RPMI7951 (cell line): ENCODE results near the gene TK2. TPM values are rescaled to one million over a fixed set of nuclear protein-coding genes. Genes with fewer than 3 reads are reported as not detected.
A peak's percentile ranks its signal among the peaks of the same experiment; 100 is the strongest.
"Not testable (repeated sequence)": the region's sequence is repeated elsewhere in the genome, so short reads cannot be mapped to it uniquely, and the experiment has no call there.

Experiments
- DNase-seq: peaks from one replicate; pipeline ENCODE4 v3.0.0-alpha.2; 2012; ENCODE audit warnings: low read depth
- total RNA-seq: library from RNA; depleted of rRNA; stranded (reverse); fragments of >200 nt; shearing (Covaris generic); gene quantifications from 2 replicates; pipeline ENCODE4 v1.2.3, GENCODE V29; 2014

Gene TK2
- total RNA-seq, 1 experiment from 2014 or later: 43.4 TPM

GRCh38 chr16:66507731-66508239 lies 42.1 kb downstream of the TK2 start:
- DNase-seq: no peak

- no peak for DNase-seq
Observed at GRCh38 chr16:66503612-66504011, 46.3 kb downstream of the TK2 start.

DNA sequence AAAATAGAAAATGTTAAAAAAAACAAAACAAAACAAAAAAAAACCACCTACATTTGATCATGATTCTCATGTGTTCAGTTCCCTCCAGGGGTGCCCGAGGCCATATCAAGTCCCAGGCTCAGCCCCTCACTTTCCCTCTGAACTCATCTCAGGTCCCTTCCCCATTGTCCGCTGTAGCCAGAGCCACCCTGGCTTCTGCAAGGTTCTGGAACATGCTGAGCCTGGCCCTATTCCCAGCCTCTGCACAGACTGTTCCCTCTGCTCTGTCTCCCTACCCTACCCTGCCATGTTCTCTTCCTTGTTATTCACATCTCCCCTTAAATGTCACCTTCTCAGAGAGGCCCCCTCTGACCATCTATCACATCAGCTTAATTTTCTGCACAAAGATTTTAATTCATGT lies 46.9 kb downstream of the TK2 start:
- DNase-seq: no peak

DNA sequence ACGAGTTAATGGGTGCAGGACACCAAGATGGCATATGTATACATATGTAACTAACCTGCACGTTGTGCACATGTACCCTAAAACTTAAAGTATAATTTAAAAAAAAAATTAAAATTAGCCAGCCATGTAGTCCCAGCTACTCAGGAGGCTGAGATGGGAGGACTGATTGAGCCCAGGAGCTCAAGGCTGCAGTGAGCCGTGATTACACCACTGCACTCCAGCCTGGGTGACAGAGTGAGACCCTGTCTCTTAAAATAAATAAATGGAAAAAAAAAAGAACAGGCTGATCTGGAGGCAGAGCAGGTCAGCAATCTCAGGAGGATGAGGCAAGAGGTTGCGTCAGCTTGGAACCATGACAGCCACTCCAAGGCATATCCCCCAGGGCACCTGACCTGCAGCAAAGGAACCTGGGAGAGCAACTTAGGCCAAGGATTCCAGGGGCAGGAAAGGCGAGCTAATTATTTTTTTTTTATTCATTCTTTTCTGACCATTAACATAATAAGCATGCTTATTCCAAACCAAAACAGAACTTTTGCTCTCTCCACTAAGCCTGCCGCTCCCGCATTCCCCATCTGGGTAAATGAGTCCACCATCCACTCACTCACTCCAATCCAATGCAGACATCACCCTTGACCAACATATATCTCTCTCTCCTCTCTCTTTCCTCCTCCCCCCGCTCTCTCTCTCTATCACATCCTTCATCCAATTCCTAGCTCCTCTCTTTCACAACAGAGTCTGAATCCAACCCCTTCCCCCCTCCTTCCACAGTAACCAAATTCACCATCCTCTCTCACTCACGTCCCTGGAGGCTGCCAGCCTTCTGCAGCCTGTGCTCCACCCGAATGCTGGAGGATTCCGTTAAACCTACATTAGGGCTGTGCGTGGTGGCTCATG lies 47.7 kb downstream of the TK2 start:
- DNase-seq: no peak

DNA sequence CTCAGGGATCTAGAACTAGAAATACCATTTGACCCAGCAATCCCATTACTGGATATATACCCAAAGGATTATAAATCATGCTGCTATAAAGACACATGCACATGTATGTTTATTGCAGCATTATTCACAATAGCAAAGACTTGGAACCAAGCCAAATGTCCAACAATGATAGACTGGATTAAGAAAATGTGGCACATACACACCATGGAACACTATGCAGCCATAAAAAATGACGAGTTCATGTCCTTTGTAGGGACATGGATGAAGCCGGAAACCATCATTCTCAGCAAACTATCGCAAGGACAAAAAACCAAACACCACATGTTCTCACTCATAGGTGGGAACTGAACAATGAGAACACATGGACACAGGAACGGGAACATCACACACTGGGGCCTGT lies 48.4 kb downstream of the TK2 start:
- DNase-seq: not testable (repeated sequence)

DNA sequence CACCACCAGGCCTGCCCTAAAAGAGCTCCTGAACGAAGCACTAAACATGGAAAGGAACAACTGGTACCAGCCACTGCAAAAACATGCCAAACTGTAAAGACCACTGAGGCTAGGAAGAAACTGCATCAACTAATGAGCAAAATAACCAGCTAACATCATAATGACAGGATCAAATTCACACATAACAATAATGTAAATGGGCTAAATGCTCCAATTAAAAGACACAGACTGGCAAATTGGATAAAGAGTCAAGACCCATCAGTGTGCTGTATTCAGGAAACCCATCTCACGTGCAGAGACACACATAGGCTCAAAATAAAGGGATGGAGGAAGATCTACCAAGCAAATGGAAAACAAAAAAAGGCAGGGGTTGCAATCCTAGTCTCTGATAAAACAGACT lies 52.0 kb downstream of the TK2 start:
- not testable (repeated sequence) for DNase-seq

DNA sequence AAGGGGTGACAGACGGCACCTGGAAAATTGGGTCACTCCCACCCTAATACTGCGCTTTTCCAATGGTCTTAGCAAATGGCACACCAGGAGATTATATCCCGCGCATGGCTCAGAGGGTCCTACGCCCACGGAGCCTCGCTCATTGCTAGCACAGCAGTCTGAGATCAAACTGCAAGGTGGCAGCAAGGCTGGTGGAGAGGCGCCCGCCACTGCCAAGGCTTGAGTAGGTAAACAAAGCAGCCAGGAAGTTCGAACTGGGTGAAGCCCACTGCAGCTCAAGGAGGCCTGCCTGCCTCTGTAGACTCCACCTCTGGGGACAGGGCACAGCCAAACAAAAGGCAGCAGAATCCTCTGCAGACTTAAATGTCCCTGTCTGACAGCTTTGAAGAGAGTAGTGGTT lies 53.7 kb downstream of the TK2 start:
- DNase-seq: not testable (repeated sequence)

- no peak for DNase-seq
Observed at GRCh38 chr16:66495440-66495839, 54.5 kb downstream of the TK2 start.

DNA sequence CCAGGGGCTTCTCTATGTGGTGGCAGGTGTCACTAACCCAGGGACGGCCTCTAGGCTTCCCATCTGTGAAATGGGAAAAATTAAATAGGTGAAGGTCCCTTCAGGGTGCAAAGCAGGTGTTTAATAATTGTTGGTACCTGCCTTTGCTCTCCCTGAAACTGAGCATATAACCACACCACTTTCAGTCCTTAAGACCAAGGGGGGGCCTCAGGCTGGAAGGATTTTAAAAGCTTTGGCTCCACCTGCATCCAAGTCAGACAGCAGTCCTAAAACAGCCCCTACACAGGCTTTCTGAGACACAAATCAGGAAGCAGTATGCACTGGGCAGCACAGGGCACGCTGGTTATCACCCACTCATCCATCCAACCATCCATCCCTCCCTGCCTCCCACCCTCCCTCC lies 55.0 kb downstream of the TK2 start:
- DNase-seq: no peak

DNA sequence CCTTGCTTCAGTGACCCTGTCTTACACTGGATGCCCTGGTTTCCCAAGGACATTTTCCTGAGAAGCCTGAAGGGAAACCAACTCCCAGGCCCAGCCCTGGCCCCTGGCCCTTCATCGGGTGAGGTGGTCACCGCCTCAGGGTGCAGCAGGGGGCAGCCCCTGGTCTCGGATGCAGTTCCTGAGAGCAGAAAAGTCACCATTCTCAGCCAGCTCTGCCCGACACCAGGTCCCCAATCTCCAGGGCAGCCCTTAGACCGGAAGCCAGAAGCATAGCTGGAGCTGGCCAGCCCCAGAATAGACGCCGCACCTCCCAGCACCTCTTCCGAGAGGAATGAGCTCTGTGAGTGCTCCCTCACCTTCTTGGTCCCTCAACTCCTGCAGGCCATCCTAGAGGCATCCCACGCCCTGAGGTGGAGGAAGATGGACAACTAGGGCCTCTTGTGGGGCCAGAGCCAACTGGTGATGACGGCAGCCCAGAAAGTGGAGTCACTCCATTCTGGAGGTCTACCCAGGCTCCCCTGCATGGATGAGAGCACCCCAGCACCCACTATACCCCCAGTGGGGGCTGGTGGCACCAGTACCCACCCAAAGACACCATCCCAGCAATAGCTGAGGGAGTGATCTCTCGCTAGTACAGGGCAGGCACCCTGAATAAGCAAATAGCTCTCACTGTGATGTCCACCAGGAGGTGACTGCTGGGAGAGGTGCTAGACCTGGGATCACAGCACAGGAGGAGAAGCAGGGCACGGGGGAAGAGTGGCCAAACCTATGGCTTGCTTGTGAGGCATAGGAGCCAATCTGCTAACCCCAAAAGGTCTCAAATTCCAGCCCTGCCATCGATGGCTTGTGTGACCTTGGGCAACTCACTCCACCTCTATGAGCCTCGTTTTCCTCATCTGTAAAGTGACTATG lies 56.2 kb downstream of the TK2 start:
- DNase-seq: no peak

GRCh38 chr16:66491716-66492064 lies 58.2 kb downstream of the TK2 start:
- DNase-seq: no peak

GRCh38 chr16:66490774-66491715 lies 58.9 kb downstream of the TK2 start:
- DNase-seq: no peak

DNA sequence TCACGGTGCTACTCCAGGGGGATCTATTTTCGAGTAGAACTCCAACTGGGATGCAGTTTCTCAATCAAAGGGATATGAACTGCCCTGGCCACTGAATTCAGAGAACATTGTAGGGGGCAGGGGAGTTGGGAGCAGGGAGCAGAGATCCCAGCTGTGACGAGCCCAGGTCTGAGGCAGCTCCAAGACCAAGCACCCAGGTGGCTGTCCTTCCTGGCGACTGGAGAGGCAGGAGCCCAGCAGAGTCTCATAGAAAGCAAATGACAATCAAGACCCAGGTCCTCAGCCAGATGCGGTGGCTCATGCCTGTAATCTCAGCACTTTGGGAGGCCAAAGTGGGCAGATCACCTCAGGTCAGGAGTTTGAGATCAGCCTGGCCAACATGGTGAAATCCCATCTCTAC lies 60.1 kb downstream of the TK2 start:
- DNase-seq: no peak

DNA sequence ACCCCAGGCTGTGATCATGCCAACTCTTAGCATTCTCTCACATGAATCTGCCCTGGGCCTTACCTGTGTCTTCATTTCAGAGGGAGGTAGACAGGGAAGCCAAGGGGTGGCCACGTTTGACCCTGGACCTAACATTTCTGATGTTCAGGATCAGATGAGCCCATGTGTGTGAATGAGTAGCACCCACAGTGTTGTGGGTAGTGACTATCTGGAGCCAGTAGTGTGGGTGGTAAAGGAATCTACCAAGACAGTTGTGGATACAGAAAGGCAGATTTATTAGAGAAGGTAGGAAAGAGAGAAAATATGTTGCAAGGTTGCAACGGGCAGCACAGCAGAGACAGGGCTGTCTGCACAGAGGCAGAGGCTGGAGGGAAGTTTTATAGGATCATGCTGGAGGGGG lies 60.5 kb downstream of the TK2 start:
- DNase-seq: no peak

- no peak for DNase-seq
Observed at GRCh38 chr16:66488505-66488904, 61.4 kb downstream of the TK2 start.

DNA sequence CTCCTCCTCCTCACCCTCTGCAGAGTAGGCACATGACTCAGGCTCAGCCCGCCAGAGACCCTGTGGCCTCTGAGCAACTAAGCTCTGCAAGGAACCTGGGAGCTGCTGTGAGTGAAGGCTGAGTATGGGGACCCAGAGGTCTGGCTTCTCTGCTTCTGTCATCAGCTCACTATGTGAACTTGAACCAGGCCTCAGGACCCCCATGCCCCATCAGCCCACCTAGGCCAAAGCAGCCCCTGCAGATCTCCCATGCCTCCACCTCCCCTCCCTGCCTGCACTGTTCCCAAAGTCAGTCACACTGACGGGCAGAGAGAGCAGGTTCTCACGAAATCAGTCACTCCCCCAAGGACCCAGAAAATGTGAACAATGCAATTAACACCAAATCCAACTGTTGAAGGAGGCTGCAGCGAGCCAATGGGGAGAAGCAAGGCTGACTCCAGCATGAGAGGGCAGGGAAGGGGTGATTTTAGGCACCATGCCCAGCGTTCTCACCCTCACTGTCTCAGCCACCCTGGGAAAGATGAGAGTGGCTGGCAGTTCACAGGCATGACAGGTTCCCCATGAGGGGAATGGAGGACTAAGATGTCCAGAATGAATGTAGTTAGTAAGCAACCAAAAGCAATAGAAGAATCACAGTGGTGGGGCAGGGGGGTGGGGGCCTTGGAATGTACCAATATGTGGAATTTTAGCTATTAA lies 62.2 kb downstream of the TK2 start:
- DNase-seq: no peak

GRCh38 chr16:66486773-66487579 lies 62.9 kb downstream of the TK2 start:
- peak; percentile 86 for DNase-seq

DNA sequence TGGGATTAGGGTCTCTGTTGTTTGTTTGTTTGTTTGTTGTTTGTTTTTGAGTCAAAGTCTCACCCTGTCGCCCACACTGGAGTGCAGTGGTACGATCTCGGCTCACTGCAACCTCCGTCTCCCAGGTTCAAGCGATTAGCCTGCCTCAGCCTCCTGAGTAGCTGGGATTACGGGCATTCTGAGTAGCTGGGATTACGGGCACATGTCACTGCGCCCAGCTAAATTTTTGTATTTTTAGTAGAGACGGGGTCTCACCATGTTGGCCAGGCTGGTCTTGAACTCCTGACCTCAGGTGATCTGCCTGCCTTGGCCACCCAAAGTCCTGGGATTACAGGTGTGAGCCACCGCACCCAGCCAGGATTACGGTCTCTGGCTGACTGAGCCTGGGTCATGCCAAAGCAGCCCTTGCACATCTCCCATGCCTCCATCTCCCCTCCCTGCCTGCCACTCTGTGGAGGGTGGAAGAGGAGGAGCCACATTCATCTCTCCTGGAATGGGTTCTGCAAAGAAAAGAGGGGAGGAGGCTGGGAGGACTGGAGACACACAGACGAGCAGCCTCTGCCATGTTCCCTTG lies 63.6 kb downstream of the TK2 start:
- no peak for DNase-seq

DNA sequence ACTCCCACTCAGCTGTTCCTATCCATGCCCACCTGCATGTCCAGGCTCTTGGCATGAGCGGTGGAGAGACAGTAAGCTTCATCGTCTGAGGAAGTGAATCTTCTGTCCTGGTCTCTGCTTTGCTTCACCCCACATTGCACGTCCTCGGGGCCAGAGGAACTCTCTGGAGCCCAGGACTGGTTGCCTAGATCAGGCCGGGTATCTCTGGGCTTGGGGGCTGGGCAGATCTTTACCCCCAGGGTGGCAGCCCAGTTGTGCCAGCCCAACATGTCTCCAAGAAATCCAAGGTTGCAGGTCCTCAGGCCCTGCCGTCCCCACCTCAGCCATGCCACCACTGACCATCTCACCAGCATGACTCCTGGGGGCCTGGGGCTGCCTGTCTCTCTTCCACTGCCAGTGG lies 64.5 kb downstream of the TK2 start:
- no peak for DNase-seq
